ENCODE data around the gene ANXA2. TPM values are rescaled to one million over a fixed set of nuclear protein-coding genes. Genes with fewer than 3 reads are reported as not detected.

ANXA2 gene
- total and polyA plus RNA-seq, 2 experiments from 2014 or later, result 202 to 225 TPM

GRCh38 chr15:60364612-60364924 lies 33.2 kb downstream of the ANXA2 start:
- H3K27ac Mint-ChIP-seq, result no peak overlapping the region
- Histone ChIP-seq H3K27me3 (ENCODE audit: insufficient read depth) (no peaks in the 10 kb centered on the region; the same call in 1 of the 2 replicates), H3K4me1 (ENCODE audit: insufficient read depth) (no peaks in the 10 kb centered on the region), H4K20me1 (replicated peaks; ENCODE audit: insufficient read depth) (peaks cover 3% of the 10 kb centered on the region; the same call in 1 of the 2 replicates), H3F3A (replicated peaks; ENCODE audit: low read depth) (no peaks in the 10 kb centered on the region; the same call in 1 of the 2 replicates), H3K79me2 (replicated peaks; ENCODE audit: insufficient read depth) (no peaks in the 10 kb centered on the region), H2AFZ (no peak overlapping the region), H3K36me3 (ENCODE audit: insufficient read depth) (peaks cover 9% of the 10 kb centered on the region; the same call in 1 of the 2 replicates), H3K4me2 (no peak overlapping the region), H3K9me2 (ENCODE audit: insufficient read depth) (no peaks in the 10 kb centered on the region), H3K27ac (ENCODE audit: low read depth) (no peak overlapping the region), H3K4me3 (no peak overlapping the region)
- H3K9me3 Mint-ChIP-seq, result peaks cover 12% of the 10 kb centered on the region
- TF ChIP-seq POLR2AphosphoS5 (IDR thresholded peaks at IDR 0.05; ENCODE audit: low read depth) (no peak), CREB1 (CRISPR knock-in tag; IDR thresholded peaks at IDR 0.05; ENCODE audit: low read depth) (no peak), CTCF (conservative IDR thresholded peaks at IDR 0.05; ENCODE audit: low read depth in 2 of 2) (no peak), EZH2 (IDR thresholded peaks at IDR 0.05; ENCODE audit: low read depth, unreplicated experiment) (no peak), EZH2phosphoT487 (IDR thresholded peaks at IDR 0.05; ENCODE audit: unreplicated experiment) (no peak), ZNF462 (CRISPR knock-in tag; IDR thresholded peaks at IDR 0.05) (no peak), STAT1 (IDR thresholded peaks at IDR 0.05; ENCODE audit: unreplicated experiment) (no peak), ZNF331 (CRISPR knock-in tag; IDR thresholded peaks at IDR 0.05; ENCODE audit: low read depth) (no peak), ZNF114 (CRISPR knock-in tag; IDR thresholded peaks at IDR 0.05) (no peak), JUNB (IDR thresholded peaks at IDR 0.05; ENCODE audit: unreplicated experiment) (no peak), ETS1 (IDR thresholded peaks at IDR 0.05) (no peak), REST (IDR thresholded peaks at IDR 0.05; ENCODE audit: unreplicated experiment) (no peak), NANOG (IDR thresholded peaks at IDR 0.05; ENCODE audit: borderline replicate concordance) (no peak)
- no peak for DNase-seq (ENCODE audit: low spot score)
- H3K4me3 Mint-ChIP-seq, result no peak overlapping the region
- H3K27me3 Mint-ChIP-seq (ENCODE audit: insufficient read depth, low read depth, poor library complexity), result peaks cover 3% of the 10 kb centered on the region
- H3K4me1 Mint-ChIP-seq, result no peaks in the 10 kb centered on the region
- H3K36me3 Mint-ChIP-seq (ENCODE audit: low read depth), result peaks cover 11% of the 10 kb centered on the region
- ATAC-seq, result no peak

Data from GM23338 (cell line).